Psoas muscle (tissue), 8 donors: Measurements from ENCODE around the gene RAB31. TPM values are rescaled to one million over a fixed set of nuclear protein-coding genes. Genes with fewer than 3 reads are reported as not detected.

Experiments used
- ATAC-seq, 4 donors: fragments of 200-7000 bp; cut with Tn5 transposase; one replicate each; pipeline ENCODE4 v1.9.1; 2020; ENCODE audit warnings: moderate library complexity in 3 of 4, mild to moderate bottlenecking in 2 of 4
- DNase-seq, 2 donors: peaks; one replicate each; pipeline ENCODE4 v3.0.0-alpha.2; 2020
- H3K27ac ChIP-seq: fragments of 200-600 bp; one replicate; pipeline ENCODE4 v1.8.0; 2022
- H3K27me3 ChIP-seq, 3 donors: fragments of 200-600 bp in 1 of 3; one replicate each; pipeline versions ENCODE4 v1.6.1 to v1.8.0; 2013 to 2022; ENCODE audit warnings: low read length in 2 of 3, mild to moderate bottlenecking in 2 of 3, moderate library complexity in 1 of 3; ENCODE audit not compliant: insufficient read depth in 3 of 3
- H3K36me3 ChIP-seq, 2 donors: fragments of 200-600 bp in 1 of 2; one replicate each; pipeline versions ENCODE4 v1.6.1 to v1.8.0; 2013 to 2022; ENCODE audit warnings: low read depth in 1 of 2, mild to moderate bottlenecking in 1 of 2, moderate library complexity in 1 of 2; ENCODE audit not compliant: insufficient read depth in 1 of 2
- H3K4me1 ChIP-seq: fragments of 200-600 bp; one replicate; pipeline ENCODE4 v1.8.0; 2022
- H3K4me3 ChIP-seq: fragments of 200-600 bp; one replicate; pipeline ENCODE4 v1.8.0; 2022; ENCODE audit warnings: mild to moderate bottlenecking
- H3K9me3 ChIP-seq: fragments of 200-600 bp; one replicate; pipeline ENCODE4 v1.8.0; 2022
- WGBS, 3 donors: extraction: QIAGEN DNeasy Blood & Tissue Kit; methylation state at CpG; one replicate each; pipeline versions ENCODE4 v1.1.6 to v1.1.7; 2013; 5-methylcytosine and 5-hydroxymethylcytosine counted together
- intact Hi-C, 2 donors: fragments of 100-400 bp; cut with DNase I; formaldehyde crosslinking; loops; one replicate each; pipeline versions ENCODE4 v1.11.0 to v1.14.2; 2022
- polyA plus RNA-seq, 3 donors: library from polyadenylated mRNA; stranded (reverse); fragments of 200-250 nt; gene quantifications; one replicate each; pipeline ENCODE4 v1.2.3, GENCODE V29; 2013
- total RNA-seq, 4 donors: library from RNA; stranded (reverse); fragmentation: NEBNext Ultra II Directional in 2 of 4; extraction: Animal tissue kit (Norgen Biotek cat#: 25700) in 2 of 4; gene quantifications; one replicate each; pipeline versions ENCODE4 v1.2.1 to v1.2.4, GENCODE V29; 2021 to 2023
- TF ChIP-seq, protein P1 (sequence below): fragments of 200-600 bp; IDR thresholded peaks from one replicate; pipeline ENCODE4 v1.8.0; 2022; ENCODE audit warnings: antibody characterized with exemption
- donor health status: healthy with polysubstance abuse.
- donor health status: DM: no; HTN: no; CAD: no; lungs with moderate emphysema.
- donor health status: Bipolar disorder and iron deficiency.
- donor health status: healthy.
- donor health status: DM: yes; HTN: yes; CAD: no.
- donor health status: DM: no; HTN: no; CAD: no.
- donor health status: DM: no; HTN: no; CAD: no.
- donor health status: DM: yes; HTN: yes; CAD: no.

Gene RAB31
- total and polyA plus RNA-seq, 7 donors, result 2.2 to 8.9 (median 5.3) TPM

- Histone ChIP-seq H3K27ac (no peak overlapping the region), H3K27me3 (no peaks in the 10 kb centered on the region), H3K9me3 (no peaks in the 10 kb centered on the region), H3K4me3 (no peak overlapping the region), H3K36me3 (no peaks in the 10 kb centered on the region), H3K4me1 (peaks cover 6% of the 10 kb centered on the region)
- TF ChIP-seq, protein P1, sequence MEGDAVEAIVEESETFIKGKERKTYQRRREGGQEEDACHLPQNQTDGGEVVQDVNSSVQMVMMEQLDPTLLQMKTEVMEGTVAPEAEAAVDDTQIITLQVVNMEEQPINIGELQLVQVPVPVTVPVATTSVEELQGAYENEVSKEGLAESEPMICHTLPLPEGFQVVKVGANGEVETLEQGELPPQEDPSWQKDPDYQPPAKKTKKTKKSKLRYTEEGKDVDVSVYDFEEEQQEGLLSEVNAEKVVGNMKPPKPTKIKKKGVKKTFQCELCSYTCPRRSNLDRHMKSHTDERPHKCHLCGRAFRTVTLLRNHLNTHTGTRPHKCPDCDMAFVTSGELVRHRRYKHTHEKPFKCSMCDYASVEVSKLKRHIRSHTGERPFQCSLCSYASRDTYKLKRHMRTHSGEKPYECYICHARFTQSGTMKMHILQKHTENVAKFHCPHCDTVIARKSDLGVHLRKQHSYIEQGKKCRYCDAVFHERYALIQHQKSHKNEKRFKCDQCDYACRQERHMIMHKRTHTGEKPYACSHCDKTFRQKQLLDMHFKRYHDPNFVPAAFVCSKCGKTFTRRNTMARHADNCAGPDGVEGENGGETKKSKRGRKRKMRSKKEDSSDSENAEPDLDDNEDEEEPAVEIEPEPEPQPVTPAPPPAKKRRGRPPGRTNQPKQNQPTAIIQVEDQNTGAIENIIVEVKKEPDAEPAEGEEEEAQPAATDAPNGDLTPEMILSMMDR, result no peak
- intact Hi-C loops, result no loop called here
- no peak for DNase-seq
- WGBS, 3 donors, result 92 to 98% (median 93%) methylated on average over 3 of the region's 3 CpGs
- no peak for ATAC-seq
Measured at GRCh38 chr18:9689253-9689652, 18.8 kb upstream of the RAB31 start.

DNA sequence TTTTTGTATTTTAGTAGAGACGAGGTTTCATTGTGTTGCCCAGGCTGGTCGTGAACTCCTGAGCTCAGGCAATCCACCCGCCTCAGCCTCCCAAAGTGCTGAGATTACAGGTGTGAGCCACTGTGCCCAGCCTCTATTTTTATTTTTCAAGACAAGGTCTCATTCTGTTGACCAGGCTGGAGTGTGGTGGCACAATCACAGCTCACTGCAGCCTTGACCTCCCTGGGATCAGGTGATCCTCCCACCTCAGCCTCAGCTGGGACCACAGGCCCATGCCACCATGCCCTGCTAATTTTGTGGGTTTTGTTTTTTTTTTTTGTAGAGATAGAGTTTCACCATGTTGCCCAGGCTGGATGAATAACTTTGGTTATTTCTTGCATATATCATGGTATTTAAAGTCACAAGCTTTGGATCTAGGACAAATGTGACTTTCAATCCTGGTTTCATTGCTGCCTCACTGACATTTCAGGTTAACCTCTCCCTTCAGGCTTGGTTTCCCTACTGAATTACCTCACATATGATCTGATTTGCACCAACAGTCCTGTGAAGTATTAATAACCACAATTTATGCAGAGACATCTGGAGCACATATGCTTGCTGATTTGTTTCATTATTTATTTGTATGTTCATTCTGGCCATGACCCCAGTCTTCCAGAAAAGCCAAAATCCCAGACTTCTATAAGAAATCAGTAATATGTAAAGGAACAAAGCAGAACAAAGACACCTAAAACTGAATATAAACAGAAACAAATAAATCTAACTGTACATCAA, 17.5 kb upstream of the RAB31 start:
- no peaks in the 10 kb centered on the region for H3K4me1 ChIP-seq
- 97 to 99% (median 98%) methylated on average over 3 of the region's 3 CpGs for WGBS, 3 donors
- no peak for ATAC-seq

DNA sequence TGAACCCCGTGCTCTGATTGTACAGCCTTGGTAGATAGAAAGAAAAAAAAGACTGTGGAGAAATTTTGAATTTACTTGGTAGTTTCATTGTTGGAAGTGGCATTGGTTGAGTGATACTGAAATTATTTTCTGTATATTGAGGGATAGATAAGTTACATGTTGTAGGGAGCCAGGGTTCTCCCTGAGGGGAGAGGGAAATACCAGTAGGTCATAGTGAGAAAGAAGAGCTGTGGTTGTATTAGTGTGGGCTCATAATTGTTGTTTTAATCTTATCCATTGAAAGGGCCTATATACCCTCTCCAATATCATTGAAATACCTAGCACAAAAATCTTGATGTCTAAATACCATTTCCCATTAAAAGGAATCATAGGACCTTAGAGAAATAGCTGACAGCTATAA, 16.9 kb upstream of the RAB31 start:
- intact Hi-C loops, result no loop called here
- Histone ChIP-seq H3K27ac (no peak overlapping the region), H3K9me3 (no peaks in the 10 kb centered on the region), H3K4me3 (no peak overlapping the region), H3K4me1 (no peaks in the 10 kb centered on the region), H3K27me3 (no peaks in the 10 kb centered on the region), H3K36me3 (no peaks in the 10 kb centered on the region)
- 81 to 87% (median 84%) methylated on average over 1 of the region's 1 CpG for WGBS, 3 donors
- ATAC-seq (no peak), DNase-seq (no peak)
- TF ChIP-seq, protein P1, result no peak

More for the DNA sequence above, 17.5 kb upstream of the RAB31 start:
- H3K9me3 ChIP-seq, result no peaks in the 10 kb centered on the region
- intact Hi-C loops, result no loop called here
- TF ChIP-seq, protein P1, result no peak
- H3K36me3 ChIP-seq, result no peaks in the 10 kb centered on the region
- no peak overlapping the region for H3K4me3 ChIP-seq
- H3K27me3 ChIP-seq, result no peaks in the 10 kb centered on the region
- DNase-seq, result no peak
- H3K27ac ChIP-seq, result no peak overlapping the region

DNA sequence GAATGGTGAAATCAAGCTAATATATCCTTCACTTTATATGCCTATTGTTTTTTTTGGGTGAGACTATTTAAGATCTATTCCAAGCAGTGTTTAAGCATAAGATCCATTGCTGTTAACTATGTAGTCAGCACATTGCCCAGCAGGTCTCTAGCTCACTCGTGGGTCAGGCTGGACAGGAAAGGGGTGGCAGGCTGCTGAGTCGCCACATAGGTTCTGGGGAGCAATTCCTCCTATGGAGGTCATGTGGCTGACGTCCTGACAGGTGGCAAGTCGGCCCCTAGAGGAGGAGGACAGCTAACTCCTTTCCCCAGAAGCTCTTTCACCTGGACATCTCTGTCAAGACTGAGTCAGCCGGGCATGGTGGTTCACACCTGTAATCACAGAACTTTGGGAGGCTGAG, 13.9 kb upstream of the RAB31 start:
- Histone ChIP-seq H3K27ac (no peak overlapping the region), H3K36me3 (no peaks in the 10 kb centered on the region), H3K4me3 (no peak overlapping the region), H3K4me1 (no peaks in the 10 kb centered on the region), H3K9me3 (no peaks in the 10 kb centered on the region), H3K27me3 (no peaks in the 10 kb centered on the region)
- TF ChIP-seq, protein P1, result no peak
- intact Hi-C loops, result no loop called here
- no peak for ATAC-seq
- WGBS, 3 donors, result 78 to 82% (median 82%) methylated on average over 5 of the region's 5 CpGs
- DNase-seq, result no peak
